ENCODE measurements around the gene DACT2.
"Not testable (repeated sequence)": the region's sequence is repeated elsewhere in the genome, so short reads cannot be mapped to it uniquely, and the experiment has no call there.

- TF ChIP-seq SUZ12 (IDR thresholded peaks at IDR 0.05; ENCODE audit: extremely low read depth, insufficient read depth, insufficient read length); YY1 (IDR thresholded peaks at IDR 0.05; ENCODE audit: insufficient read depth, insufficient read length); ZNF274 (IDR thresholded peaks at IDR 0.05; ENCODE audit: low read depth, low read length): not testable (repeated sequence)
Observed at GRCh38 chr6:168312125-168312507, 7.5 kb downstream of the DACT2 start.

All from NT2/D1 (cell line).